ENCODE measurements around the gene SLC39A11.

GRCh38 chr17:73089322-73090317 lies 2.9 kb downstream of the SLC39A11 start:
- TF ChIP-seq CTCF (conservative IDR thresholded peaks at IDR 0.05; ENCODE audit: low read depth, low read length) = no peak
- TF ChIP-seq EZH2 (IDR thresholded peaks at IDR 0.05; ENCODE audit: borderline replicate concordance, low read depth, low read length, poor library complexity, severe bottlenecking) = no peak
